A673 (cell line): ENCODE results near the gene HNRNPM.

Experiments
- CTCF ChIP-seq: fragments of 300-800, 200-600 bp; sonication (generic); conservative IDR thresholded peaks from 2 replicates; pipeline ENCODE4 v1.5.1; 2017; ENCODE audit warnings: low read depth, mild to moderate bottlenecking, antibody characterized with exemption, low read length, moderate library complexity, mixed read lengths
- EZH2 ChIP-seq: fragments of 200-600 bp; sonication (generic); IDR thresholded peaks from 2 replicates; pipeline ENCODE4 v1.6.1; 2017; ENCODE audit warnings: borderline replicate concordance, low read depth, mild to moderate bottlenecking, mixed read lengths, antibody characterized with exemption, low read length; ENCODE audit not compliant: poor library complexity, severe bottlenecking

GRCh38 chr19:8455018-8455417 is 10.2 kb downstream of the HNRNPM start:
- TF ChIP-seq CTCF = no peak
- no peak for TF ChIP-seq EZH2
